Measurements from ENCODE around the gene PADI4. TPM values are rescaled to one million over a fixed set of nuclear protein-coding genes. Genes with fewer than 3 reads are reported as not detected.

Gene PADI4
- total RNA-seq (under 1 TPM in 2 of 4 donors, not detected in 2; 0.54 to 0.58 TPM), polyA plus RNA-seq (under 1 TPM in 1 of 3 donors, not detected in 2; 0.52 TPM)
- long read RNA-seq, donor 1, partial matches to known transcripts = 1 of 1 reads
- long read RNA-seq, donor 1, other reads (novel, unspliced or antisense) = 0 of 1 reads
- long read RNA-seq, donor 2, partial matches to known transcripts = 1 of 1 reads
- long read RNA-seq, donor 2, other reads (novel, unspliced or antisense) = 0 of 1 reads

DNA sequence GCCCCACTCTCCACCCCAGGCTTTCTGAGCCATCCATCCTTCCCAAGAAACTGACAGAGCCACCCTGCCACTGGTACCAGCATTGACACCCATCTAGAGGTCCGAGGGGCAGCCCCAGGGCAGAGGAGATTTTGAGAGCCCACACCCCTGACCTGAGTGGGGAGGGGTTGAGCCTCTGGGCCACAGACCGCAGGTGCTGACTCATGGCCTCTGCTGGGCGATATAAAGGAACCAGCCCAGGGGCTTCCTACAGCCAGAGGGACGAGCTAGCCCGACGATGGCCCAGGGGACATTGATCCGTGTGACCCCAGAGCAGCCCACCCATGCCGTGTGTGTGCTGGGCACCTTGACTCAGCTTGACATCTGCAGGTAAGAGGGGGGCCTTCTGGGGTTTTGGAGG is at the start of gene PADI4:
PADI4 (plus strand) TSS at position 252 of the 400 bp plus-strand sequence; CDS start at position 278, 26 bp downstream.
- intact Hi-C loops (cut with DNase I) = no loop called here
- no peak for ATAC-seq
- no peak for DNase-seq
- Histone ChIP-seq H3K27me3 (ENCODE audit: insufficient read depth in 3 of 3, low read length in 2 of 3) (peaks cover 0 to 44% (median 4%) of the 10 kb centered on the region in 3 donors), H3K27ac (no peak within 1 kb of the TSS), H3K9me3 (no peaks in the 10 kb centered on the region), H3K36me3 (ENCODE audit: insufficient read depth in 1 of 2, low read depth in 1 of 2) (no peaks in the 10 kb centered on the region), H3K4me1 (no peaks in the 10 kb centered on the region), H3K4me3 (no peak within 1 kb of the TSS)
- 61 to 66% (median 65%) methylated on average over 8 of the region's 8 CpGs for WGBS, 3 donors
- TF ChIP-seq CTCF (IDR thresholded peaks at IDR 0.05) = no peak

DNA sequence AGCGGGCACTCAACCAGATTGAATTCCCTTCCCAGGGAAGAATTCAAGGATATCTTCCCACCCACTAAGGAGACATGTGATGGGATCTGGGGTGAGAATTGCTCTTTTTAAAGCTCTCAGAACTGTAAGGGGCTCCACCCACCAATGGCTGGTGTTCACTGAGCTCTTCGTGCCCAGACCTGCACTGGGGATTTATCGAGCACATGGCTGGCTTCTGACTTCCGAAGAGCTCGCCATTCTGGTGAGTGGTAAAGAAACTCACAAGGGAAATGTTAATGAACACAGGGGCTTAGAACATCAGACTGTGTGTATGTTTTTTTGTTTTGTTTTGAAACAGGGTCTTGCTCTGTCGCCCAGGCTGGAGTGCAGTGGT is 49.3 kb upstream of the PADI4 start:
- DNase-seq = no peak
- Histone ChIP-seq H3K27me3 (ENCODE audit: insufficient read depth in 3 of 3, low read length in 2 of 3) (peaks cover 0 to 41% (median 4%) of the 10 kb centered on the region in 3 donors), H3K4me3 (no peak overlapping the region), H3K36me3 (ENCODE audit: insufficient read depth in 1 of 2, low read depth in 1 of 2) (no peaks in the 10 kb centered on the region), H3K4me1 (no peaks in the 10 kb centered on the region), H3K9me3 (no peaks in the 10 kb centered on the region), H3K27ac (no peak overlapping the region)
- intact Hi-C loops (cut with DNase I) = no loop called here
- no peak for ATAC-seq
- no peak for TF ChIP-seq CTCF (IDR thresholded peaks at IDR 0.05)
- whole genome bisulfite sequencing, 3 donors = 64 to 71% (median 70%) methylated on average over 6 of the region's 6 CpGs

GRCh38 chr1:17259233-17259873 is 48.6 kb upstream of the PADI4 start:
- intact Hi-C loops (cut with DNase I) = no loop called here
- Histone ChIP-seq H3K9me3 (no peaks in the 10 kb centered on the region), H3K36me3 (ENCODE audit: insufficient read depth in 1 of 2, low read depth in 1 of 2) (no peaks in the 10 kb centered on the region), H3K27ac (no peak overlapping the region), H3K4me1 (no peaks in the 10 kb centered on the region), H3K27me3 (ENCODE audit: insufficient read depth in 3 of 3, low read length in 2 of 3) (peaks cover 0 to 41% (median 4%) of the 10 kb centered on the region in 3 donors), H3K4me3 (no peak overlapping the region)
- no peak for TF ChIP-seq CTCF (IDR thresholded peaks at IDR 0.05)
- ATAC-seq (no peak), DNase-seq (peak in 1 of 2 donors; percentile 35)
- 61 to 67% (median 66%) methylated on average over 24 of the region's 24 CpGs for WGBS, 3 donors

DNA sequence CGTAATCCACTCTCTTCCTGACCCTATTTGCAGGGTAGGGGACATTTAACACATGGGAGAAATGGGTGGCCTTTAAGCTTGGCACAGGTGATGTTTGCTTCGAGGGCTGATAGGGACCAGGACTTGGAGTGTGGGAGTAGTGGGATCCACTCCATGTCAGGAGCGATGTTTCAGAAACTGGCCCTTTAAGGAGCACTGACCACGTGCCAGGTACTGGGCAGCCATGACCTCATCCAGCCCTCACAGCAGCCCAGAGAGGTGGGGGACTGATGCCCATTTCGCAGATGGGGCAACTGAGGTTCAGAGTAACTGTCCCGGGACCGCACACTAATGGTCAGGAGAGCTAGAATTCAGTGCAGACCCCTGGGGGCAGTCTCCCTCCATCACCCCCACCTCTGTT is 47.7 kb upstream of the PADI4 start:
- WGBS, 3 donors = 76 to 78% (median 76%) methylated on average over 7 of the region's 7 CpGs
- TF ChIP-seq CTCF (IDR thresholded peaks at IDR 0.05) = no peak
- peak in 1 of 2 donors; percentile 15 for DNase-seq
- Histone ChIP-seq H3K4me3 (no peak overlapping the region), H3K27me3 (ENCODE audit: insufficient read depth in 3 of 3, low read length in 2 of 3) (peaks cover 0 to 38% (median 4%) of the 10 kb centered on the region in 3 donors), H3K27ac (no peak overlapping the region), H3K4me1 (no peaks in the 10 kb centered on the region), H3K36me3 (ENCODE audit: insufficient read depth in 1 of 2, low read depth in 1 of 2) (no peaks in the 10 kb centered on the region), H3K9me3 (no peaks in the 10 kb centered on the region)
- intact Hi-C loops (cut with DNase I) = no loop called here
- ATAC-seq = no peak
